Activated naive CD4-positive, alpha-beta T cell treated with anti-CD3 and anti-CD28 coated beads, Interleukin-2, amount 10 ng/mL, durations not matched to agents 7 days and 5 days (primary cell): Measurements from ENCODE around the gene TACR3.
"Not testable (repeated sequence)": the region's sequence is repeated elsewhere in the genome, so short reads cannot be mapped to it uniquely, and the experiment has no call there.

Experiments
- CTCF ChIA-PET: fragments of 350-600 bp; sonication (Branson Sonifier 250); formaldehyde crosslinking; loops from one replicate; lab custom pipeline; 2021; ENCODE audit warnings: antibody characterized with exemption; lab: Charles Lee
- DNase-seq: peaks from one replicate; pipeline ENCODE4 v3.0.0-alpha.2; 2020
- H3K27ac Mint-ChIP-seq: one replicate; pipeline ENCODE4 v1.8.0; 2021; ENCODE audit warnings: mild to moderate bottlenecking, moderate library complexity, mixed read lengths
- H3K27me3 Mint-ChIP-seq: one replicate; pipeline ENCODE4 v1.8.0; 2021; ENCODE audit warnings: mild to moderate bottlenecking, mixed read lengths
- H3K36me3 Mint-ChIP-seq: one replicate; pipeline ENCODE4 v1.8.0; 2021; ENCODE audit warnings: mixed read lengths
- H3K4me1 Mint-ChIP-seq: one replicate; pipeline ENCODE4 v1.8.0; 2021; ENCODE audit warnings: mixed read lengths
- H3K4me3 Mint-ChIP-seq: one replicate; pipeline ENCODE4 v1.8.0; 2021; ENCODE audit warnings: mild to moderate bottlenecking, moderate library complexity, mixed read lengths
- H3K9me3 Mint-ChIP-seq: one replicate; pipeline ENCODE4 v1.8.0; 2021; ENCODE audit warnings: mixed read lengths

TACR3 gene

DNA sequence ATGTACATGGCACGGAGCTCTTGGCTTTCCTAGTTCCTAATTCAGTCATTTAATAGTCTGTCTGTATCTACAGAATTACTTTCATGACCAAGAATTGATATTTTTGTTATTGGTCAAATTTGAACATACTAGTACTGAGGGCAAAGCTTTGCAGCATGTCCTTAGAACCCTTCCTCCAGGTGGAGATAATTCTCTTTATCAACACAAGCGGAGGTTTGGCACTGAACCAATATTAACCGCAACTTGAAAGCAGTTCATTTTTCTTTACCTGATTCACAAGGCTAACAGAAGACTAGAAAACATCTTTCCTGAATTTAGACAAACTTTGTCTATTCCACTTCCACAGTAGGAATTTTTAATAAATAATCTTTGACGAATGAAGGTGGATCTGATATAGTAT is 73.8 kb downstream of the TACR3 start:
- CTCF ChIA-PET: no interaction called here
- DNase-seq: no peak
- Mint-ChIP-seq H3K27me3 (no peaks in the 10 kb centered on the region), H3K27ac (no peak overlapping the region), H3K9me3 (no peaks in the 10 kb centered on the region), H3K36me3 (no peaks in the 10 kb centered on the region), H3K4me3 (no peak overlapping the region), H3K4me1 (no peaks in the 10 kb centered on the region)

- Mint-ChIP-seq H3K36me3 (no peaks in the 10 kb centered on the region), H3K4me1 (no peaks in the 10 kb centered on the region), H3K4me3 (no peak overlapping the region), H3K27ac (no peak overlapping the region), H3K9me3 (no peaks in the 10 kb centered on the region), H3K27me3 (no peaks in the 10 kb centered on the region)
- no peak for DNase-seq
- CTCF ChIA-PET: no interaction called here
Observed at GRCh38 chr4:103634236-103634635, 85.5 kb downstream of the TACR3 start.

DNA sequence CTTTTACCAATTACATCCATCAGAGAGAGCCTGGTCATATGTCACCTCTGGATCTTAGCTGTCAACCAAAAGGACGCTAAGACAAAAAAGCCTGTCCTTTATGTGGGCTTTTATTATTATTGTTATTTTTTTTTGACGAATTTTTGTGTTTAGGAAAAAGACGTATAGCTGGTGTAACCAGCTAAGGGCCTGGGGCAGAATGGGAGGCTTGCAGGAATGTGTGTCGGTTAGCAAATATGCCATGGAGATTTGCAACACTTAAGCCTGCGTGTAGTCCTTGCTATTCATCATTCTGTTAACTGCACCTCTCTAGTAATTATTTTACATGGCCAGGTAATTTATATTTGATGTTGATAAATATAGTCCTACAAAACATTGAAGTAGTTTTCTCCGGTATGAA is 93.5 kb downstream of the TACR3 start:
- no peak for DNase-seq
- Mint-ChIP-seq H3K4me3 (no peak overlapping the region), H3K27me3 (no peaks in the 10 kb centered on the region), H3K9me3 (peaks cover 11% of the 10 kb centered on the region), H3K36me3 (no peaks in the 10 kb centered on the region), H3K4me1 (no peaks in the 10 kb centered on the region), H3K27ac (no peak overlapping the region)
- CTCF ChIA-PET: no interaction called here

- CTCF ChIA-PET: no interaction called here
Observed at GRCh38 chr4:103591841-103592240, 127.9 kb downstream of the TACR3 start.

DNA sequence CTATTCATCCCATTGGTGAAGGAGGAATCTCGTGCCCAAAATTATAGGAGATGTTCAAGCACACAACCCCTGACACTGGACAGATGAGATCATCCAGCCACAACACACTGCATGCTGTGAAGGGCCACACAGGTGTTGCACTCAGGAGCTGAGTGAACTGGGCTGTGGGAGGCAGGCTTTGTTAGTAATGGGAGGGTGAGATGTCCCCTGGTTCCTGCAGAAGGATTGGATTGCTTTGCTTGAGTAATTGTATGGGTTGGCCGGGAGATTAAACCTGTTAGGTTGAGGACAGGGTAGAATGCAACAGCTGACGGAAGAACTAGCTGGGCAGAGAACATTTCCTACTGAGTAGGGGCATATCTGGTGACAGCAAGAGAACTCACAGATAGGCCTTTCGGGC is 152.2 kb downstream of the TACR3 start:
- Mint-ChIP-seq H3K36me3 (no peaks in the 10 kb centered on the region), H3K9me3 (no peaks in the 10 kb centered on the region), H3K4me1 (no peaks in the 10 kb centered on the region), H3K27ac (no peak overlapping the region), H3K4me3 (no peak overlapping the region), H3K27me3 (no peaks in the 10 kb centered on the region)
- no peak for DNase-seq
- CTCF ChIA-PET: no interaction called here

More at GRCh38 chr4:103591841-103592240, 127.9 kb downstream of the TACR3 start:
- Mint-ChIP-seq H3K9me3 (peaks cover 3% of the 10 kb centered on the region), H3K27ac (no peak overlapping the region), H3K4me1 (no peaks in the 10 kb centered on the region), H3K36me3 (no peaks in the 10 kb centered on the region), H3K4me3 (no peak overlapping the region), H3K27me3 (no peaks in the 10 kb centered on the region)
- DNase-seq: no peak

- H3K36me3 Mint-ChIP-seq, H3K4me1 Mint-ChIP-seq, H3K4me3 Mint-ChIP-seq, H3K27me3 Mint-ChIP-seq, H3K9me3 Mint-ChIP-seq, H3K27ac Mint-ChIP-seq, CTCF ChIA-PET, DNase-seq: not testable (repeated sequence)
Observed at GRCh38 chr4:103559178-103559577, 160.6 kb downstream of the TACR3 start.
